NCI-H1436 treated with DMSO at 0.1 percent for 48 hours (cell line): ENCODE measurements around the gene ARHGAP6.
"Not testable (repeated sequence)": the region's sequence is repeated elsewhere in the genome, so short reads cannot be mapped to it uniquely, and the experiment has no call there.

Source experiments
- DNase-seq: peaks from one replicate; lab custom pipeline; 2025; lab: John Stamatoyannopoulos, UW

Gene ARHGAP6

DNA sequence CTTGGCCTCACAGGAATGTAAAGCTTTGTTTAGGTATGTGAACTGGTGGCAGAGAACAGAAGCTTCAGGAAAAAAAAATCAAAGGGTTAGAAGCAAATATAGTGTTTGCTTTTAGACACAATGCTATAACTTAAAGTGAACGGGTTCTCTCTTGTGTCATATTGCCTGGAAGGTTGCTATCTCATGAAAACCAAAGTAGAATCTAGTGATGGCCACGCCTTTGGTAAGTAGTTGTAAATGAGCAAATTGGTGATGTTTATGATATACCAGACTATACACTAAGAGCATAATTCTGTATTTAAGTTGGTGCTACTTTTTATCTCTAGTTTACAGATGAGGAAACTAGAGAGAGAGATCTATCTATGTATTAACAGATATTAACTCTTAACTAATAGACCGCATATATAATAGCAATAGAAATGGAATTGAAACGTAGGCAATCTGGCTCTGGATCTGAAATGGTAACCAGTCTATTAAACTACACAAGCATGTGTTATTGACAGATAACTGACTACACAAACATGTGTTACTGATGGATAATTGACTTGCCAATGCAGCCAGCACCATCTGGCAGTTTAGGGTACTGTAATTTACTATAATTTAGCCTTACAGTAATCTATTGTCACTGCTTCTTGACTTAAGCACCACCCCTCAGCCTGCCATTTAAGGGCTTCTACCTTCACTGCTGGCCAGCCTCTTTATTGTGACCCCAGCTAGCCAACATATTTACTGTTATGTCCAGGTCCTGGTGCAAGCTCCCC is 513.7 kb downstream of the ARHGAP6 start:
- peak; percentile 24 for DNase-seq

DNA sequence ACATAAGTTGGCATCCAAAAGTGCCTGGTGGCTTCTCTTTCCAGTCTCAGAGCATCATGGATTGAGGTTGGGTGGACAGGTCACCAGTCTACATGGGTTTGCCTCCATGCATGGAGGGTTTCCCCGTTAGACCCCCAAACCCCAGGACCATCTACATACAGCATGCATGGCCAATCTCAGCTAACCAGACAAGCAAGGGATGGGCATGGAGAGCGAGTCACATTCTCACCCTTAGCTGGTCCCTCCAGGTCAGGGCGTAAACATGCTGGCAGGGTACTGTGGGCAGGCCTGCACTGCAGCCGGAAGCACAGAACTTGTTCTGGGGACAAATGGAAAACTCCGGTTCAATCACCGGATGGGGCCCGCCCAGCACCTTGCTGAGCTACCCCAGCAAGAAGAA is 517.3 kb downstream of the ARHGAP6 start:
- no peak for DNase-seq

DNA sequence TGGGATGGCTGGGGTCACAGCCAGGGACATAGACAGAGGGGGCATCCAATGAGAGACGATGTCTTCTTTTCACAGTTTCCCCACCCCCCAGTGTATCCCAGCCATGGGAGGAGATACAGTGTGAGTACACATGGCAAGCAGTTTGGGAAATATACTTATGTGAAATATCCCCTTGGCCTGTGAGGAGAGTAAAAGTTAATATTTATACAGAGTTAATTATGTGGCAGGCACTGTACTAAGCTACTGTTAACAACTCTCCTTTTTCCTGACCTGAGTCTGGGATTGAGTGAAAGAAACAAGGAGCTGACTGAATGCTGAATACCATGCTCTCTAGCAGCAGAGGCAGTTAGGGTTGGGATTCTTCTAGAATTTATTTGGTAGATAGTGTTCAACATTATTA is 519.3 kb downstream of the ARHGAP6 start:
- DNase-seq = no peak

GRCh38 chrX:11143931-11144678 is 521.6 kb downstream of the ARHGAP6 start:
- DNase-seq = no peak

GRCh38 chrX:11138498-11139390 is 527.0 kb downstream of the ARHGAP6 start:
- DNase-seq = no peak

- DNase-seq = no peak
Measured at GRCh38 chrX:11137543-11138139, 528.1 kb downstream of the ARHGAP6 start.

DNA sequence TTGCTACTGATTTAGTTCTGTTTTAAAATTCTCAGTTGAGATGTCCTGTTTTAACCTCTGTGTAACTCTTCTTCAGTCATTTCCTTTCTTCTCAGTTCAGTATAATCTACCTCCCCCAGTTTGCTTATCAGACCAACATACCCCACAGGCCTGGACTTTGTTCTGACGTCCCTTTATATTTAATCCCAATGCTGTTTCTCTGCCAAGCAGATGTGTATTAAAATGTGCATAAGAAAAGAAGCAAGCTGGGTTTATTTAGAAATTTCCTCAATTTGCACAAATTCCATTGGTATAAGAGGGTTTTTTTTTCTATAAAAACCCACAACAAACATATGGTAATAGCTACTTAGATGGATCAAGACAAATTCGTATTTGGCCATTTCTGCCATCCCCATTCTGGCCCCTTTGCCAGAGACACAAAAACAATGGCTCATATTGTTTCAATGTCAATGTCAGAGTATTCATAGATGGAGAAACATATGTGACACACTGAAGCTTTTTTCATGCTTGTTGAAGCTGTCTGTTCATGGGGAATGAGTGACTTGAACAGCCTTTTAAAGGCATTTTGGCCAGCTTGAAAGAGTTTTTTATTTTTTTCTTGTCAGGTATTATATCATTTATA is 530.0 kb downstream of the ARHGAP6 start:
- no peak for DNase-seq

DNA sequence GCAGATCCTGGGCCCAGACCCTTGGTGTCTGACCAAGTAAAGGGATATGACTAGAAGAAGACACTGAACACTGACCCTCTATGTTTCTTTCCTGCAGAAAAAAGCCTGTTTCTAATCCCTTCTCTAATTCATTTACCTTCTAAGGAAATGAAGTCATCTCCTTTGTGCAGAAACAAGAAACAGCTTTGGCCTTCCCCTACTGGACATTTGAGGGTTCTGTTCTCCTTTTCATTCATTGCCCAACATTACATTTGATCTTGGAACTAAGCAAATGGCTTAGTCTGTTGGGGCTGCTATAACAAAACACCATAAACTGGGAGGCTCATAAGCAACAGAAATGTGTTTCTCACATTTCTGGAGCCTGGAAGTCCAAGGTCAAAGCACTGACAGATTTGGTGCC is 534.6 kb downstream of the ARHGAP6 start:
- DNase-seq = no peak

DNA sequence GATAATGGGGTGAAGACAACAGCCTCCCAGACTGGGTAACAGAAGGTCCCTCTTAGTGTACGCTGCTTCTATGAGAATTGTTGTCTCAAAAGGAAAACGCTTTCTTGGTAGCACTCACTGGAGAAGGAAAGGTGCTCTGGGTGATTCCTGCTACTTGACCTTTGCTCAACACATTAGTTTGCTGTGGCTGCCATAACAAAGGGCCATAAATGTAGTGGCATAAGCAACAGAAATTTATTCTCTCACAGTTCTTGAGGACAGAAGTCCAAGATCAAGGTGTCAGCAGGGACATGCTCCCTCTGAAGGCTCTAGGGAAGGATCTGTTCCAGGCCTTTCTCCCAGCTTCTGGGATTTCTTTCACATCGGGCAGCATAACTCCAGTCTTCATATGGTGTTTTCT is 535.6 kb downstream of the ARHGAP6 start:
- no peak for DNase-seq

- DNase-seq = no peak
Measured at GRCh38 chrX:11129534-11130105, 536.1 kb downstream of the ARHGAP6 start.

- DNase-seq = no peak
Measured at GRCh38 chrX:11125060-11125459, 540.7 kb downstream of the ARHGAP6 start.

GRCh38 chrX:11124112-11124511 is 541.6 kb downstream of the ARHGAP6 start:
- DNase-seq = no peak

DNA sequence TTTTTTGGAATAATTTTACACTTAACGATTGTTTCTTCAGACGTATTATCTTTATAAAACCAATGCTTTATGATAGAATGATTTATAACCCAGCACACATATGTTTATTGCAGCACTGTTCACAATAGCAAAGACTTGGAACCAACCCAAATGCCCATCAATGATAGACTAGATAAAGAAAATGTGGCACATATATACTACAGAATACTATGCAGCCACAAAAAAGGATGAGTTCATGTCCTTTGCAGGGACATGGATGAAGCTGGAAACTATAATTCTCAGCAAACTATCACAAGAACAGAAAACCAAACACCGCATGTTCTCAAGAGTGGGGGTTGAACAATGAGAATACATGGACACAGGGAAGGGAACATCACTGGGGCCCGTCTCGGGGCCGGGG is 542.6 kb downstream of the ARHGAP6 start:
- not testable (repeated sequence) for DNase-seq

DNA sequence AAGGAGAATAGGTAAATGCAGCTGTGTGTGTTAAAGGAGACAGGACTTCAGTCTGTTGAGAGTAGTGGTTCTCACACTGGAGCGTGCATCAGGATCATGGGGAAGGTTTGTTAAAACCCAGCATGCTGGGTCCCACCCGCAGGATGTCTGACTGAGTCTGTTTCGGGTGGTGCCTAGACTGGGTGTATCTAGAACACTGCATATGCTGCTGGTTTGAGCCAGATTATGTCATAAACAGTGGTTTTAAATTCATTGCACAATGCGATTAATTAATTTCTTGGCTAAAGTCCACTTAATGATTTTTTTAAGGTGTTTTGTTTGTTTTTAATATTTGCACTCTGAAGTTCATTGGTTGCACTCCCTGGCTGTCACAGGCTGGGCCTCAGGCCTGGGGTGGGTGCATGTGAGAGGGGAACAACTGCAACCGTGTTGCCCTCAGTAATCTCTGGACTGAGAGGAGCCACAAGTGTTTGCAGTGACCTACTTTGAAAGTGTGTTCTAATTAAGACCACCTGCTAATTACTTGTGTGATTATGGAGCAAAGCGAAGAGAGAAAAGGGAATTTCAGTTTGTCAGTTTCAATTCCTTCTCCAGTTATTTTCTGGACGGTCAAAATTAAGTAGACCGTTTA is 546.3 kb downstream of the ARHGAP6 start:
- DNase-seq = no peak

DNA sequence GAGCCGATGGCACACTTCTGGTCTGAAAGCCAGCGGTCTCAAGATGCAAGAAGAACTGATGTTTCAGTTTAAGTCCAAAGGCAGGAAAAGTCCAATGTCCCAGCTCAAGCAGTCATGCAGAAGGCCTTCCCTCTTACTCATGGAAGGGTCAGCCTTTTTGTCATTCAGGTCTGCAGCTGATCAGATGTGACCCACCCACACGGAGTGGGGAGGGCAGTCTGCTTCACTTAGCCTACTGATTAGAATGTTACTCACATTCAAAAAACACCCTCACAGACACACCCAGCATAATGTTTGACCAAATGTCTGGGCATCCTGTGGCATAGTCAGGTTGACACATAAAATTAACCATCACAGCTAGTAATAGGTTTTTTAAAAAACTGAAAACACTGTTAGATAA is 548.0 kb downstream of the ARHGAP6 start:
- no peak for DNase-seq

- no peak for DNase-seq
Measured at GRCh38 chrX:11113731-11114130, 552.0 kb downstream of the ARHGAP6 start.

DNA sequence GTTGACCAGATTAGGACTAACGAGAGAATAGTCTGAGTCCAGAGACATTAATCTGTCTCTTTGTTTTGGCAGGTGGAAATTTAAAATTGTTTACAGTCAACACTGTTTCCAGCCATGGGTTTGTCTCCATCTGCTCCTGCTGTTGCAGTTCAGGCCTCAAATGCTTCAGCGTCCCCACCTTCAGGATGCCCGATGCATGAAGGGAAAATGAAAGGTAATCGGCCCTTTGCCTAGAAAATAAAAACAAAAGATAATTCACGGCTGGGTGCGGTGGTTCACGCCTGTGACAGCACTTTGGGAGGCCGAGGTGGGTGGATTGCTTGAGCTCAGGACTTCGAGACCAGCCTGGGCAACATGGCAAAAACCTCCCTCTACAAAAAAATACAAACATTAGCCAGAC is 553.8 kb downstream of the ARHGAP6 start:
- DNase-seq = no peak

DNA sequence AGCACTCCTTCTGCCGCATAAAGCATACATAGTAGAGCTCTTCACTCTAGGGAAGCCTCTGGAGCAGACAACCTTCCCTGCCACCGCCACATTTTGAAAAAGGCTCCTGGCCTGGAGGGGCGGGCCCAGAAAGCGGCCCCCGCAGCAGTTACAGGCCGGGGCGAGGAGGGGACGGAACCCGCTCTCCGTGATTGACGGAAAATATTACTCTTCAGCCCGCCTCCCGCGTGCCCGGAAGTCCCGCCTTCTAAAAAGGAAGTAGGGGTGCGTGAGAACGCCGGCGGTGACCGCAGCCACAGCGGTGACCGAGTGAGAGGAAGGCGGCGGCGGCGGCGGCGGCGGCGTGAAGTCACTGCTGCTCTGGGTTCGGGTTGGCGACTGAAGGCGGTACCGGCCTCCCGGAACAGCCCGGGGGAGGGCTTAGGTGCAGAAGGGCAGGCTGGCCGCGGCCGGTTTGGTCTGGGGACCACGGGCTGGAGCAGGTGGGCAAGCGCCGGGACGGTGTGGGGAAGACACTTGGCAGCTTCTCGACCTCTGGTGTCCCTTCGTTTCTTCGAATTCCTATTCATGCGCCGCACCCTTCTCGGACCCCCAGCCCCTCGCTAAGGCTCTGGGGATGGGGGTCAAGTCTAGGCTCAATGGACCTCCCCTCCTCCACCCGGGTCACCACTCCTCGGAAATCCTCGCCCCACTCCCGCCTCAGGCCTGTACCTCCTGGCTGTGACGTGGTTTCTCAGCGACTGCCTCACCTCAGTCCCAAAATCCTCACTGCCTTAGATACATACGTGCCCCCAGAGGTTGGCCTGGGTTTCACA is 554.5 kb downstream of the ARHGAP6 start, which contains the start of gene HCCS:
Gene HCCS (plus strand): TSS at position 296 of the 815 bp plus-strand sequence. CDS start 729 bp downstream, outside the sequence.
- DNase-seq = no peak

GRCh38 chrX:11109968-11110367 is 555.8 kb downstream of the ARHGAP6 start:
- no peak for DNase-seq
